NCI-H1105 treated with DMSO at 0.1 percent for 48 hours (cell line): ENCODE measurements around the gene CCDC8.
"Not testable (repeated sequence)": the region's sequence is repeated elsewhere in the genome, so short reads cannot be mapped to it uniquely, and the experiment has no call there.

Experiments used
- DNase-seq: peaks from one replicate; lab custom pipeline; 2025; lab: John Stamatoyannopoulos, UW

Gene CCDC8

DNA sequence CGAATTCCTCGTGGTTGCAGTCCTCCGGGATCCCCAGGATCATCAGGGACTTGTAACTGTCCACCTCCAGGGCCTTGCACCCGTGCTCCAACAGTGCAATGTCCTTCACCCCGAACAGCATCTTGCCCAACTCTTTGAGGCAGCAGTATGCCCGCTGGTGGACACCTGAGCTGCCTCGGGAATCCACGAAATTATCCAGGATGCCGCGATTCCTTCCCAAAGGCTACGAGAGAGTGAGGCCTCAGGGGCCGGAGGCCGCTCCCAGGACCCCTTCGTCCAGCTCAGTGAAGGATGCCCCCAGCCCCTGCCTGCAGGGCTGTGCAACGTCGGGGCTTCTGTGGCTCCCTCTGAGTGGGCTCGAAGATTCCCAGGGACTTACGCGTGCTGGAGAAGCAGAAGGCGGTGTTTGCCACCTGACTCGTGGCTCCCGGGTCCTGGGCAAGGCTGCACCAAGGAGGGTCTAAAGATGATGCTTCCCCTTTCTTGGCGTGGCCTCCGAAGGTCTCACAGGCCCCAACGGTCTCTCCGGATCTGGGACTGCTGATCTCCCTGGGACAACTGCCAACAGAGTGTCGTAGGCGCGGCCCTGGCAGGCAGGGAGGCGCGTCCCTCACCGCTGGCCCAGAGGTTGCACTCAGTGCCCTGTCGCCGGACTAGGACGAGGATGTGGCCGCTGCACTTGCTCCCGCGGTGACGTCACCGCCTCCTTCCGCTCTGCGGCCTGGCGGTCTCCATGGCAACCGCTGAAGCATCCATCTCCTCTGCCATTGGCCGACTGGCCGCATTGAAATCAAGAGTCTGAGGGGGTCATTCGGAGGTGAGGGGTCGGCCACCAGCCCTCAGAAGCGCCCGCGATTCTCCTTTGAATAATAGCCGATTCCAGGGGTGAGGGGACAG lies 15.1 kb upstream of the CCDC8 start, which contains the start of gene PNMA8C:
Gene PNMA8C, minus strand, starts transcription at position 698 of the 897 bp plus-strand sequence. Its CDS starts 577 bp downstream, at position 121.
- peak; percentile 89 for DNase-seq

DNA sequence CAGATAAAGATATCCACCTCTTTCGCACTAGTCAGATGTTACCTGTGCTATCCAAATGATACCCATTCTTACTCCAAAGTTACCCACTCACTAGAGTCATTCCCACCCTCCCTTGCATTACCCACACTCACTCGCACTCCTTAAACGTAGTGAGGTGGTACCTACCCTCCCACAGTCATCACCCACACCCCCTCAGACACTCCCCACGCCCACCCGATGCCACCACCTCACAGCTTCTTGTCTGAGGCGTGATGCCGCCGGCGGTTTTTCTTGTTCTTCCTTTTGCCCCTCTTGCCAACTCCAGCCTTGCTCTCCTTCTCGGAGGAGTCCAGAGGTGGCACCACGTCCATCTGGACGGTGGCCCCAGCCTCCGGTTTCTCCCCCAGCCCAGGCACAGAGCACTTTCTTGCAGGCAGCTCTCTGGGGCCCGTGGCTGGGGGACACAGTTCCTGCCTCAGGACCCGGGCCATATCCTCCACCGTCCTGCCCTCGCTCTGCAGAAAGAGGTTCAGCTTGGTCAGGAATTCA lies 14.2 kb upstream of the CCDC8 start:
- no peak for DNase-seq

- DNase-seq = peak; percentile 68
Observed at GRCh38 chr19:46426506-46427162, 13.3 kb upstream of the CCDC8 start.

GRCh38 chr19:46426035-46426505 lies 12.7 kb upstream of the CCDC8 start:
- peak; percentile 50 for DNase-seq

GRCh38 chr19:46423188-46423587 lies 9.8 kb upstream of the CCDC8 start:
- DNase-seq = no peak

DNA sequence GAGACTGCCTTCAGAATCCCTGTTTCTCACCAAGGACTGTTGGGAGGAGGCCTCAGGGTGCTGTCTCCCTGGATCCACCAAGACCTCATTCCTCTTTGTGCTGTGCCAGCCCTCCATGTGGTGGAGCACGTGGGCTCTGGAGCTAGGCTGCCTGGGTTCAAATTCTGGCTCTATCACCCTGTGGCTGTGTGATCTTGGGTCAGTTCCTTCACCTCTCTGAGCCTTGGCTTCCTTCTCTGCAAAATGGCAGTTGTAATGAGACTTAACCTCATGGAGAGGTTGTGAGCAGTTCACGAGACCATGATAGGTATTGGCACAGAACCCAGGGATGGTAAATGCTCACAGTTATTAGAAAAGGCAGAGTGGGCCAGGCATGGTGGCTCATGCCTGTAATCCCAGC lies 9.0 kb upstream of the CCDC8 start:
- DNase-seq = no peak

GRCh38 chr19:46420056-46420455 lies 6.7 kb upstream of the CCDC8 start:
- no peak for DNase-seq

DNA sequence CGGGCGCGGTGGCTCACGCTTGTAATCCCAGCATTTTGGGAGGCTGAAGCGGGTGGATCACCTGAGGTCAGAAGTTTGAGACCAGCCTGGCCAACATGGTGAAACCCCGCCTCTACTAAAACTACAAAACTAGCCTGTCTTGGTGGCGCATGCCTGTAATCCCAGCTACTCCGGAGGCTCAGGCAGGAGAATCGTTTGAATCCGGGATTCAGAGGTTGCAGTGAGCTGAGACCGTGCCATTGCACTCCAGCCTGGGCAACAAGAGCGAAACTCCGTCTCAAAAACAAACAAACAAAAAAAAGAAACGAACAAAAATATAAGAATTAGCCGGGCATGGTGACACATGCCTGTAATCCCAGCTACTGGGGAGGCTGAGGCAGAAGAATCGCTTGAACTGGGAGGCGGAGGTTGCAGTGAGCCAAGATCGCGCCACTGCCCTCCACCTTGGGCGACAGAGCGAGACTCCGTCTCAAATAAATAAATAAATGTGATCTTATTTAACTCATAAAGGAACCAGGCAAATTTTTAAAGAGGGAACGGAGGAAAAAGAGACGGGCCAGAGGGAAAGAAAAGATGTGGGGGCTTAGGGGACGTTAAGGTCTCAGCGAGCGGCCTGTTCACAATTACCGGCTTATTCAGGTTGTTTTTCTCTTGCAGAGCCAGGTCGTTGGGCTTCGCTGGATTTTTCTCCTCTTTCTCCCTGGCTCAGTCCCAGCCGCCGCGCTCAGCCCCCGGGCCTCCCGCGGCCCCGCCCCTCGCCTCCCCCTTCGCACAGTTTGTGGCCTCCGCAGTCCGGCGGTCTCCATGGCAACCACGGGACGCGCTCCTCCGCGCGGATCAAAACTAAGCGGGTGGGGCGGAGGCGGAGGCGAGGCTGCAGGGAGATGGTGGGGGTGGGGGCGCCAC lies 2.7 kb upstream of the CCDC8 start:
- peak; percentile 91 for DNase-seq

DNA sequence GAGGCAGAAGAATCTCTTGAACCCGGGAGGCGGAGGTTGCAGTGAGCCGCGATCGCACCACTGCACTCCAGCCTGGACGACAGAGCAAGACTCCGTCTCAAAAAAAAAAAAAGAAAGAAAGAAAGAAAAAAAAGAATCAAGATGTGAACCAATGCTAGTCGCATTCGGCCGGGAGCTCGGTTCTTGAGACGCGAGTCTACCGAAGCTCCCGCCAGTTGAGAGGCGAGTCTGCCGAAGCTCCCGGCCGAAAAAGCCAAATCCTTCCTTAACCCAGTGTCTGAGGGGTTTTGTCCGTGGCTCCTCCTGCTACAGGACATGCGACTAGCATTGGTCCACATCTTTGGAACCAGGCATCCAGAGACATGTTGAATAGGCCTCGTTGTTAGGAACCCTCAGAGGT lies 1.5 kb upstream of the CCDC8 start:
- not testable (repeated sequence) for DNase-seq

GRCh38 chr19:46412650-46413261 lies 608 bp downstream of the CCDC8 start:
- no peak for DNase-seq

DNA sequence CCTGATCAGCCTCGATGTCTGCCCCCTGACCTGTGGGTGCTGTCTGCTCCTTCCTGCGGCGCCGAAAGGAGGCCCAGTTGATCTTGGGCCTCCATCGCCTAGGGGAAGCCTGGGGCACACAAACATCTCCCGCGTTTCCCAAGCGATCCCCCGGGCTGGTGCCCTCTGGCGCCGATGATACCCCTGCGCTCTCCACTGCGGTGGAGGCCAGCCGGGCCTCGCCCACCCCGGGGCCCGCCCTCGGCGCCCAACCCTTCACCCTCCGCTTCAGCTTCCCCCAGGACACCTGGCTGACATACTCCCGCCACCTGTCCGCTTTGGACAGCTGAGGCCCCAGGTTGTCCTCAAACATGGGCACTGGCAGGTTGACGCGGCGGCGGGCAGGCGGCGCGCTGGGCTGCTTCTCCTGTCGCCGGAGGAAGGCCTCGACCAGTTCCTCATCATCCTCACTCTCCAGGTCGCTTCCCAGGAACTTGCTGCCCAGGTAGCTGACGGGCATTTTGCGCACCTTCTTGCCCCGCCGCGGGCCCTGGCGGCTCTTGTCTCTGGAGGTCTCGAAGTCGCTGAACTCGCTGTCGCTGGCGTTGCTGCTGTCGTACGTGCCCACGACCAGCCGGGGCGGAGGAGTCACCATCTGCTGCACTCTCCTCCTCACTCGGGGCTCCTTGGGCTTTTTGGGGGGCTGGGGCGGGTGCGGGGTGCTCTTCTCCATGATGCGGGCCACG lies 1.3 kb downstream of the CCDC8 start:
- DNase-seq = no peak

- DNase-seq = no peak
Observed at GRCh38 chr19:46411088-46411924, 2.1 kb downstream of the CCDC8 start.

GRCh38 chr19:46410205-46411087 lies 2.9 kb downstream of the CCDC8 start:
- DNase-seq = no peak

DNA sequence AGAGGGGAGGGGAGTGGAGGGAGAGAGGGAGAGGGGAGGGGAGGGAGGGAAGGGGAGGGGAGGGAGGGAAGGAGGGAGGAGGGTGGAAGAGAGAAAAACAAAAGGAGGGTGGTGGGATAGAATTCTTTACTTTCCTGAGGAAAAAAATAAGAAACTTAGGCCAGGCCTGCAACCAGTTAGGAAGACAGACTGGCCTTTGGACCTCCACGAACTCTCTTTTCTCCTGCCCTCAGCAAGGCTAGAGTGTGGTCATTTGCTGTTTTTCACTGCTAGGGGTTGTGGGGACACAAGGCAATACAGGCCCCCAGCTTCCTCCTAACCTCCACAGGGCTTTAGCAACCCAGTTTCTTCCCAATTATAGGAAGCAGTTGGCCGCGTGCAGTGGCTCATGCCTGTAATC lies 4.2 kb downstream of the CCDC8 start:
- DNase-seq = no peak

DNA sequence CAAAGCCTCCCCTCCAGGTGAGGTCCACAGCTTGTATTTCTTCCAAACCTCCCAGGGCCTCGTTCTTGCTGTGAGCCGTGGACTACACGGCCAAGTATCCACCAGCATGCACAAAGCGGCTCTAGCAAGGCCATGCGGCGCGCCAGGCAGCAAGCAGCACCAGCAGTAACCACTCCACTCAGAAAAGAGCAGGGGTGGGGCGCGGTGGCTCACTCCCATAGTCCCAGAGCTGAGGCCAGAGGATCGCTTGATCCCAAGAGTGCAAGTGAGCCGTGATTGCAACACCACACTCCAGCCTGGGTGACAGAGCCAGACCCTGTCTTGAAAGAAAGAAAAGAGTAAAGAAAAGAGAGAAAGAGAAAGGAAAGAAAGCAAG lies 4.7 kb downstream of the CCDC8 start:
- no peak for DNase-seq

DNA sequence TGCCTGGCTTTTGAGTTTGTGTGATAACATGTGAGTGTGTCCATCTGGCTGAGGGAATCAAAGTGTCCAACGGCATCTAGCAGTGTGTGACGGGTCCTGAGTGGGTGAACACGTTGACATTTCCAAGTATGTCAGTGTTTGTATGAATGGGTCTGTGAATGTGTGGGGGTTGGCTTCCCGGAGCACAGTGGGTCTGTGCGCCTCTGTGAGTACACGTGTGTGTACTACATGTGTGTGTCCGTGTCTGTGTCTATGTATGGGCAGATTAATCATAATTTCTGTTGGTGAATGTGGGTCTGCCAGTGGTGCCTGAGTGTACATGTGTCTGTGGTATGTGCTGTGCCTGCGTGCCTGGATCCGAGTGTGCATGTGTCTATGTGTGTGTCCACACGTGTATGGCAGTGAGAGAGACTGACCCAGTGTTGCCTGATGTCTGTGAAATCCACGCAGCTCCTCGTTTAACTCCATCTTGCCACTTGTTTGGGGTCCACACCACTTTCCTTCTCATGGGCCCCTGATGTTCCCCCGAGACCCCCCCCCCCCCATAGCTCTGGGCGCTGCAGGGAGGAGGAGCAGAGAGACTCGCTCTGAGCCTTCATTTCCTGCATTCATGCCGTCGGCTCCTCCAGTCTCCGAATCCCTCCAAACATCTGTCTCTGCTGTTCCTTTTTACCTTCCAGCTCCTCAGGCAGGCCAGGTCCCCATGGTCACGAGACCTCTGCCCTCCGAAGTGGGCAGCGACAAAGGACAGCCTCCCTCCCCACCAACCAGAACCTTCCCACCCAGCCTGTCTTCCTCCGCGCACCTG lies 5.3 kb downstream of the CCDC8 start:
- DNase-seq = no peak

- peak; percentile 54 for DNase-seq
Observed at GRCh38 chr19:46406976-46407375, 6.4 kb downstream of the CCDC8 start.
